Activated CD8-positive, alpha-beta T cell treated with anti-CD3 and anti-CD28 coated beads, Interleukin-2, amount 10 ng/mL, durations not matched to agents 7 days and 5 days (primary cell): ENCODE data around the gene TADA2A. TPM values are rescaled to one million over a fixed set of nuclear protein-coding genes. Genes with fewer than 3 reads are reported as not detected.
"Not testable (repeated sequence)": the region's sequence is repeated elsewhere in the genome, so short reads cannot be mapped to it uniquely, and the experiment has no call there.

Experiments used
- ATAC-seq: fragments of 150-1000 bp; cut with Tn5 transposase; one replicate; pipeline ENCODE4 v1.10.0; 2021; ENCODE audit warnings: moderate library complexity
- CTCF ChIA-PET: fragments of 350-600 bp; sonication (Branson Sonifier 250); formaldehyde crosslinking; loops from one replicate; lab custom pipeline; 2021; ENCODE audit warnings: antibody characterized with exemption; lab: Charles Lee
- POLR2A ChIA-PET: fragments of 350-600 bp; sonication (Branson Sonifier 250); formaldehyde crosslinking; loops from one replicate; lab custom pipeline; 2021; ENCODE audit warnings: antibody characterized with exemption; lab: Charles Lee
- DNase-seq: peaks from one replicate; pipeline ENCODE4 v3.0.0-alpha.2; 2020
- H3K27ac Mint-ChIP-seq: one replicate; pipeline ENCODE4 v1.8.0; 2021; ENCODE audit warnings: mild to moderate bottlenecking, mixed read lengths
- H3K27me3 Mint-ChIP-seq: one replicate; pipeline ENCODE4 v1.8.0; 2021; ENCODE audit warnings: low read depth, mixed read lengths
- H3K36me3 Mint-ChIP-seq: one replicate; pipeline ENCODE4 v1.8.0; 2021; ENCODE audit warnings: low read depth, mixed read lengths
- H3K4me1 Mint-ChIP-seq: one replicate; pipeline ENCODE4 v1.8.0; 2021; ENCODE audit warnings: low read depth, mixed read lengths
- H3K4me3 Mint-ChIP-seq: one replicate; pipeline ENCODE4 v1.8.0; 2021; ENCODE audit warnings: mild to moderate bottlenecking, mixed read lengths
- H3K9me3 Mint-ChIP-seq: one replicate; pipeline ENCODE4 v1.8.0; 2022; ENCODE audit warnings: mixed read lengths; ENCODE audit not compliant: insufficient read depth
- total RNA-seq, 2 experiments: library from RNA; stranded (reverse); gene quantifications; one replicate each; pipeline ENCODE4 v1.2.3, GENCODE V29; 2021

Gene TADA2A
- total RNA-seq, 2 experiments from 2014 or later: 35.3 to 40.6 TPM

- CTCF ChIA-PET: interaction anchor here (0.9 kb wide), 1 partner anchor 11 kb away, joined by 4 read pairs; no protein-coding TSS in a partner anchor
- no peaks in the 10 kb centered on the region for H3K27me3 Mint-ChIP-seq
- no peak for ATAC-seq
- H3K9me3 Mint-ChIP-seq: no peaks in the 10 kb centered on the region
- H3K27ac Mint-ChIP-seq: no peak overlapping the region
- POLR2A ChIA-PET: no interaction called here
- peaks cover 19% of the 10 kb centered on the region for H3K4me1 Mint-ChIP-seq
- H3K4me3 Mint-ChIP-seq: no peak overlapping the region
- H3K36me3 Mint-ChIP-seq: no peaks in the 10 kb centered on the region
- no peak for DNase-seq
These were observed 88.3 kb downstream of the TADA2A start for GRCh38 chr17:37494971-37495370.

DNA sequence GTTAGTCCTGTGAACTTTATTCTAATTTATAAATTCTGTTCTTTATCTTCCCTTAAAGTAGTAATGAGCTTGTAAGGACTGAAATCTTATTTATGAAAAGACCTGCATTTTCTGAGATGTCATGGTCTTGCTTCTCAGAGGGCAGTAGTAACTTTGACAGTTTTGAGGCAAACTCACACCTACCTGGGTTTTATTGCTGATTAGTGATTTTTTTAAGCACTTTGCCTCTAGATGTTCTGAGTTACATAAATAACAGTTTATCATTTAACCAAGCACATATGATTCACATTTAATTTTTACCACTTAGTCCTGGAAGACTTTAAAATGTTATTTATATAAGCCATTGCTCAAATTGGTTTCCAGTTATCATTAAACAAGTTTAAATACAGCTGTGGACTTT is 93.7 kb downstream of the TADA2A start:
- H3K27ac Mint-ChIP-seq: no peak overlapping the region
- H3K9me3 Mint-ChIP-seq: no peaks in the 10 kb centered on the region
- H3K27me3 Mint-ChIP-seq: no peaks in the 10 kb centered on the region
- H3K36me3 Mint-ChIP-seq: no peaks in the 10 kb centered on the region
- ChIA-PET POLR2A (no interaction called here), CTCF (no interaction called here)
- H3K4me3 Mint-ChIP-seq: no peak overlapping the region
- DNase-seq: no peak
- no peak for ATAC-seq
- H3K4me1 Mint-ChIP-seq: no peaks in the 10 kb centered on the region

- no peaks in the 10 kb centered on the region for H3K27me3 Mint-ChIP-seq
- ChIA-PET CTCF (interaction anchor here (1.4 kb wide), 1 partner anchor 12 kb away, joined by 3 read pairs; no protein-coding TSS in a partner anchor), POLR2A (no interaction called here)
- no peak overlapping the region for H3K27ac Mint-ChIP-seq
- H3K9me3 Mint-ChIP-seq: no peaks in the 10 kb centered on the region
- H3K36me3 Mint-ChIP-seq: no peaks in the 10 kb centered on the region
- peaks cover 5% of the 10 kb centered on the region for H3K4me1 Mint-ChIP-seq
- DNase-seq (no peak), ATAC-seq (no peak)
- H3K4me3 Mint-ChIP-seq: no peak overlapping the region
These were observed 95.6 kb downstream of the TADA2A start for GRCh38 chr17:37502009-37502936.

- H3K4me1 Mint-ChIP-seq: peaks cover 5% of the 10 kb centered on the region
- no peak overlapping the region for H3K27ac Mint-ChIP-seq
- no peak overlapping the region for H3K4me3 Mint-ChIP-seq
- H3K36me3 Mint-ChIP-seq: no peaks in the 10 kb centered on the region
- ChIA-PET POLR2A (no interaction called here), CTCF (no interaction called here)
- H3K27me3 Mint-ChIP-seq: no peaks in the 10 kb centered on the region
- no peak for DNase-seq
- ATAC-seq: no peak
- no peaks in the 10 kb centered on the region for H3K9me3 Mint-ChIP-seq
These were observed 96.5 kb downstream of the TADA2A start for GRCh38 chr17:37503148-37503547.

- CTCF ChIA-PET: interaction anchor here (1.0 to 2.0 kb wide), 2 partner anchors 11 to 132 kb away, joined by 3 to 4 read pairs; no protein-coding TSS in a partner anchor
- no peaks in the 10 kb centered on the region for H3K27me3 Mint-ChIP-seq
- peaks cover 5% of the 10 kb centered on the region for H3K4me1 Mint-ChIP-seq
- no peaks in the 10 kb centered on the region for H3K36me3 Mint-ChIP-seq
- DNase-seq: no peak
- ATAC-seq: no peak
- no peak overlapping the region for H3K4me3 Mint-ChIP-seq
- H3K9me3 Mint-ChIP-seq: no peaks in the 10 kb centered on the region
- POLR2A ChIA-PET: no interaction called here
- H3K27ac Mint-ChIP-seq: no peak overlapping the region
These were observed 98.6 kb downstream of the TADA2A start for GRCh38 chr17:37505333-37505732.

DNA sequence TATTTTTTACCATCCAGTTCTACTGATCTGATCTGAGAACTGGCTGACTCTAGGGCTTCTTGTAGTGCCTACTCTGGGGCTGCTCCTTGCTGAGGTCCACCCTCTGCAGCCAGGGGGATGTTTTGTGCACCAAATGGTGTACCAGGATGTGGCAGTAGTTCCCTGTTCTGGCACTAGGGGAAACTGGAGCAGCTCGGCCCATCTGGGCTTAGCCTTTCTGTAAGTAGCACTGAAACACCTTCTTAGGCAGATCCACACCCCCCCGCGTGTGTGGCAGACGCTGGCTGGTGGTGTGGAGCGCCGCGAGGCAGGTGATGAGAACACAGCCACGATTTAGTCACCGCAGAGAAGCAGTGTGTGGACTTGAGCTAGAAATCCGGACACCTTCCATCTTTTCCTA is 100.0 kb downstream of the TADA2A start:
- Mint-ChIP-seq H3K36me3 (no peaks in the 10 kb centered on the region), H3K4me3 (no peak overlapping the region), H3K27me3 (no peaks in the 10 kb centered on the region), H3K9me3 (no peaks in the 10 kb centered on the region), H3K4me1 (peaks cover 11% of the 10 kb centered on the region), H3K27ac (no peak overlapping the region)
- ChIA-PET POLR2A (interaction anchor here (1.1 kb wide), 1 partner anchor 10 kb away, joined by 3 read pairs; no protein-coding TSS in a partner anchor), CTCF (interaction anchor here (1.5 to 2.0 kb wide), 2 partner anchors 10 to 12 kb away, joined by 4 read pairs; no protein-coding TSS in a partner anchor)
- DNase-seq (peak; percentile 52), ATAC-seq (peak; percentile 64)

- H3K27ac Mint-ChIP-seq: no peak overlapping the region
- H3K36me3 Mint-ChIP-seq: peaks cover 2% of the 10 kb centered on the region
- H3K4me3 Mint-ChIP-seq: no peak overlapping the region
- ATAC-seq (no peak), DNase-seq (no peak)
- peaks cover 11% of the 10 kb centered on the region for H3K4me1 Mint-ChIP-seq
- ChIA-PET POLR2A (interaction anchor here (1.1 kb wide), 1 partner anchor 10 kb away, joined by 3 read pairs; no protein-coding TSS in a partner anchor), CTCF (interaction anchor here (1.5 to 2.0 kb wide), 2 partner anchors 10 to 12 kb away, joined by 4 read pairs; no protein-coding TSS in a partner anchor)
- no peaks in the 10 kb centered on the region for H3K27me3 Mint-ChIP-seq
- H3K9me3 Mint-ChIP-seq: no peaks in the 10 kb centered on the region
These were observed 100.4 kb downstream of the TADA2A start for GRCh38 chr17:37507111-37507510.

- H3K36me3 Mint-ChIP-seq: peaks cover 16% of the 10 kb centered on the region
- H3K9me3 Mint-ChIP-seq: no peaks in the 10 kb centered on the region
- ChIA-PET POLR2A (no interaction called here), CTCF (no interaction called here)
- DNase-seq (no peak), ATAC-seq (no peak)
- no peaks in the 10 kb centered on the region for H3K27me3 Mint-ChIP-seq
- peaks cover 11% of the 10 kb centered on the region for H3K4me1 Mint-ChIP-seq
- no peak overlapping the region for H3K4me3 Mint-ChIP-seq
- H3K27ac Mint-ChIP-seq: no peak overlapping the region
These were observed 103.4 kb downstream of the TADA2A start for GRCh38 chr17:37510056-37510455.

- H3K4me3 Mint-ChIP-seq, H3K9me3 Mint-ChIP-seq, H3K27me3 Mint-ChIP-seq, H3K4me1 Mint-ChIP-seq, POLR2A ChIA-PET, DNase-seq, H3K27ac Mint-ChIP-seq, ATAC-seq: not testable (repeated sequence)
- peaks cover 20% of the 10 kb centered on the region for H3K36me3 Mint-ChIP-seq
- CTCF ChIA-PET: interaction anchor here (2.0 kb wide), 1 partner anchor 138 kb away, joined by 5 read pairs; no protein-coding TSS in a partner anchor
These were observed 105.0 kb downstream of the TADA2A start for GRCh38 chr17:37511642-37512041.

- no peak for ATAC-seq
- Mint-ChIP-seq H3K36me3 (peaks cover 27% of the 10 kb centered on the region), H3K27me3 (no peaks in the 10 kb centered on the region), H3K9me3 (no peaks in the 10 kb centered on the region), H3K27ac (no peak overlapping the region), H3K4me3 (no peak overlapping the region), H3K4me1 (peaks cover 6% of the 10 kb centered on the region)
- POLR2A ChIA-PET: no interaction called here
- CTCF ChIA-PET: interaction anchor here (2.0 kb wide), 1 partner anchor 139 kb away, joined by 5 read pairs; no protein-coding TSS in a partner anchor
- DNase-seq: no peak
These were observed 105.9 kb downstream of the TADA2A start for GRCh38 chr17:37512442-37513068.

DNA sequence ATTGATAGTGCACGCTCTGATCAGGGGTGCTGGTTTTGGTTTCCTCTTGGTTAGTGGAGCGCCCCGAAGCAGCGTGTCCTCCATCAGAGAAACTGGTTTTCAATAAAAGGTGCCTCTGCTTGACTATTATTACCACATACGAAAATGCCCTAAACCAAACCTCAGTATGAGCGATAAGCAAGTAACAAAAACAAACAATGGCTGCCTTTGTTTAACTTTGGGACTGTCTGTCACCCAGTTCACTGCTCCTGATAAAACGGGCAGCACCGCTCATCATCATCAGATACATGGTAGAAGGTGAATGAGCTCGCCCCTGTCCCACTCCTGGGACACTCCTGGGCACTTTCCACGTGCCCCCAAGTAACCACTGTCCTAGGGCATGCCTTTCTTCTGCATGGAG is 107.0 kb downstream of the TADA2A start:
- ATAC-seq (no peak), DNase-seq (no peak)
- Mint-ChIP-seq H3K4me3 (no peak overlapping the region), H3K9me3 (no peaks in the 10 kb centered on the region), H3K36me3 (peaks cover 38% of the 10 kb centered on the region), H3K4me1 (peaks cover 7% of the 10 kb centered on the region), H3K27ac (no peak overlapping the region), H3K27me3 (no peaks in the 10 kb centered on the region)
- ChIA-PET POLR2A (no interaction called here), CTCF (no interaction called here)
